AG09309 (cell line): ENCODE results near the gene TOMM40L.

Source experiments
- DNase-seq: peaks from one replicate; pipeline ENCODE4 v3.0.0-alpha.2; 2010; ENCODE audit warnings: low read depth
- H3K4me3 ChIP-seq: 2 replicates; pipeline ENCODE4 v1.5.1; 2011; ENCODE audit warnings: mild to moderate bottlenecking, low read depth, low read length, moderate library complexity; ENCODE audit not compliant: control insufficient read depth
- CTCF ChIP-seq: IDR thresholded peaks from 2 replicates; pipeline ENCODE4 v1.5.1; 2011; ENCODE audit warnings: mild to moderate bottlenecking, low read depth, low read length, inconsistent platforms; ENCODE audit not compliant: insufficient read depth, control insufficient read depth; ENCODE audit errors: missing control alignments

The TOMM40L gene

GRCh38 chr1:161273402-161273801 is 47.5 kb downstream of the TOMM40L start:
- DNase-seq, result no peak
- no peak overlapping the region for H3K4me3 ChIP-seq
- no peak for TF ChIP-seq CTCF

GRCh38 chr1:161274874-161275273 is 49.0 kb downstream of the TOMM40L start:
- no peak overlapping the region for H3K4me3 ChIP-seq
- no peak for DNase-seq
- no peak for TF ChIP-seq CTCF
